T-helper 17 cell (primary cell): Measurements from ENCODE around the gene LAMA5. TPM values are rescaled to one million over a fixed set of nuclear protein-coding genes. Genes with fewer than 3 reads are reported as not detected.

ENCODE experiments used
- ATAC-seq: fragments of 150-1000 bp; cut with Tn5 transposase; 2 replicates; pipeline ENCODE4 v1.10.0; 2021; ENCODE audit warnings: mild to moderate bottlenecking, moderate library complexity
- DNase-seq, 3 donors: peaks; one replicate each; pipeline versions ENCODE4 v3.0.0 to v3.0.0-alpha.2; 2020 to 2021
- H3K9me3 ChIP-seq: one replicate; pipeline ENCODE4 v1.7.0; 2013; ENCODE audit warnings: low read length, mild to moderate bottlenecking; ENCODE audit not compliant: control insufficient read depth, poor library complexity, severe bottlenecking
- H3K27ac Mint-ChIP-seq: one replicate; pipeline ENCODE4 v1.8.0; 2022; ENCODE audit warnings: mild to moderate bottlenecking, moderate library complexity, mixed read lengths
- H3K27me3 Mint-ChIP-seq: one replicate; pipeline ENCODE4 v1.8.0; 2022; ENCODE audit warnings: mixed read lengths
- H3K36me3 Mint-ChIP-seq: one replicate; pipeline ENCODE4 v1.8.0; 2022; ENCODE audit warnings: low read depth, mixed read lengths
- H3K4me1 Mint-ChIP-seq: one replicate; pipeline ENCODE4 v1.8.0; 2022; ENCODE audit warnings: mild to moderate bottlenecking, mixed read lengths
- H3K4me3 Mint-ChIP-seq: one replicate; pipeline ENCODE4 v1.8.0; 2022; ENCODE audit warnings: mild to moderate bottlenecking, moderate library complexity, mixed read lengths
- total RNA-seq, 4 donors: library from RNA in 2 of 4; stranded (reverse) in 2 of 4; gene quantifications; one replicate each; pipeline ENCODE4 v1.2.3 and lab custom pipeline; 2022 to 2026

Gene LAMA5, protein sequence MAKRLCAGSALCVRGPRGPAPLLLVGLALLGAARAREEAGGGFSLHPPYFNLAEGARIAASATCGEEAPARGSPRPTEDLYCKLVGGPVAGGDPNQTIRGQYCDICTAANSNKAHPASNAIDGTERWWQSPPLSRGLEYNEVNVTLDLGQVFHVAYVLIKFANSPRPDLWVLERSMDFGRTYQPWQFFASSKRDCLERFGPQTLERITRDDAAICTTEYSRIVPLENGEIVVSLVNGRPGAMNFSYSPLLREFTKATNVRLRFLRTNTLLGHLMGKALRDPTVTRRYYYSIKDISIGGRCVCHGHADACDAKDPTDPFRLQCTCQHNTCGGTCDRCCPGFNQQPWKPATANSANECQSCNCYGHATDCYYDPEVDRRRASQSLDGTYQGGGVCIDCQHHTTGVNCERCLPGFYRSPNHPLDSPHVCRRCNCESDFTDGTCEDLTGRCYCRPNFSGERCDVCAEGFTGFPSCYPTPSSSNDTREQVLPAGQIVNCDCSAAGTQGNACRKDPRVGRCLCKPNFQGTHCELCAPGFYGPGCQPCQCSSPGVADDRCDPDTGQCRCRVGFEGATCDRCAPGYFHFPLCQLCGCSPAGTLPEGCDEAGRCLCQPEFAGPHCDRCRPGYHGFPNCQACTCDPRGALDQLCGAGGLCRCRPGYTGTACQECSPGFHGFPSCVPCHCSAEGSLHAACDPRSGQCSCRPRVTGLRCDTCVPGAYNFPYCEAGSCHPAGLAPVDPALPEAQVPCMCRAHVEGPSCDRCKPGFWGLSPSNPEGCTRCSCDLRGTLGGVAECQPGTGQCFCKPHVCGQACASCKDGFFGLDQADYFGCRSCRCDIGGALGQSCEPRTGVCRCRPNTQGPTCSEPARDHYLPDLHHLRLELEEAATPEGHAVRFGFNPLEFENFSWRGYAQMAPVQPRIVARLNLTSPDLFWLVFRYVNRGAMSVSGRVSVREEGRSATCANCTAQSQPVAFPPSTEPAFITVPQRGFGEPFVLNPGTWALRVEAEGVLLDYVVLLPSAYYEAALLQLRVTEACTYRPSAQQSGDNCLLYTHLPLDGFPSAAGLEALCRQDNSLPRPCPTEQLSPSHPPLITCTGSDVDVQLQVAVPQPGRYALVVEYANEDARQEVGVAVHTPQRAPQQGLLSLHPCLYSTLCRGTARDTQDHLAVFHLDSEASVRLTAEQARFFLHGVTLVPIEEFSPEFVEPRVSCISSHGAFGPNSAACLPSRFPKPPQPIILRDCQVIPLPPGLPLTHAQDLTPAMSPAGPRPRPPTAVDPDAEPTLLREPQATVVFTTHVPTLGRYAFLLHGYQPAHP (N-terminal part only)
- total RNA-seq (under 1 TPM; 0.50 to 0.72 TPM), total RNA-seq (lab: John Stamatoyannopoulos, UW) (0.12 to 0.60 reads per million in 2 donors)

- no peaks in the 10 kb centered on the region for H3K9me3 ChIP-seq
- ATAC-seq (peak; percentile 34), DNase-seq (no peak)
- peaks cover 32% of the 10 kb centered on the region for H3K27me3 Mint-ChIP-seq
- peaks cover 6% of the 10 kb centered on the region for H3K4me1 Mint-ChIP-seq
- H3K27ac Mint-ChIP-seq = no peak within 1 kb of the TSS
- peak within 1 kb of the TSS; percentile 87 for H3K4me3 Mint-ChIP-seq
- H3K36me3 Mint-ChIP-seq = no peaks in the 10 kb centered on the region
Observed at GRCh38 chr20:62367136-62367632, at the start of gene LAMA5. Gene LAMA5, minus strand, starts transcription at chr20:62367312. Its CDS starts 67 bp downstream, at chr20:62367245.

- Mint-ChIP-seq H3K27ac (no peak overlapping the region), H3K4me3 (no peak overlapping the region), H3K36me3 (no peaks in the 10 kb centered on the region), H3K4me1 (peaks cover 4% of the 10 kb centered on the region), H3K27me3 (no peaks in the 10 kb centered on the region)
- H3K9me3 ChIP-seq = no peaks in the 10 kb centered on the region
- ATAC-seq (no peak), DNase-seq (no peak)
Observed at GRCh38 chr20:62415354-62416111, 48.4 kb upstream of the LAMA5 start.

DNA sequence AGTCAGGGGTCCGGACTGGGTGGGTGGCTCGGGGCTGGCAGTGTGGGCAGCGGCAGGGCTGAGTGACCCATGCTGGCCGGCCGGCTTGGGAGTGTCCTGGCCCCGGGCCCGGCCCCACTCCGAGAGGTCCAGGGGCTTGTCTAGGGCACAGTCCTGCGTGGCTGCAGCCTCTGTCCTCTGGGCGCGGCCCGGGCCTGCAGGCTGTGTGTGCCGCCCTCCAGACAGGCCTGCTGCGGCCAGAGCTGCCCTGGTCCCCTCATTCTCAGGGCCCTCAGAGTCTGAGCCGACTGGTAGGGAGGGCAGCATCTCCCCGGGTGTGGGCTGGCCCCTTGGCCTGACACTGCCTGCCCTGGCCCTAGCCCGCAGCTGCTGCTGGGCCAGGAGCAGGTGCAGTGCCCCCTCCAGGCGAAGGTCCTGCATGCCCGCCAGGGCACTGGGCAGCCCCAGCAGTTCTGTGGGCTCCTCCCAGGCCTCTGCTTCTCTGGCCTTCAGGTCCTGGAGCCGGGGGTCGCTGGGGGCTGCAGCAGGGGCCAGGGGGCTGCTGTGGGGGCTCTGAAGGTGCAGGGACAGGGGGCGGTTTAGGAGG, 46.9 kb upstream of the LAMA5 start:
- H3K4me3 Mint-ChIP-seq = no peak overlapping the region
- no peak overlapping the region for H3K27ac Mint-ChIP-seq
- no peaks in the 10 kb centered on the region for H3K9me3 ChIP-seq
- H3K4me1 Mint-ChIP-seq = peaks cover 6% of the 10 kb centered on the region
- H3K27me3 Mint-ChIP-seq = no peaks in the 10 kb centered on the region
- no peak for ATAC-seq
- DNase-seq = no peak
- H3K36me3 Mint-ChIP-seq = no peaks in the 10 kb centered on the region

GRCh38 chr20:62413025-62413570, 46.0 kb upstream of the LAMA5 start:
- Mint-ChIP-seq H3K27me3 (no peaks in the 10 kb centered on the region), H3K36me3 (no peaks in the 10 kb centered on the region), H3K27ac (no peak overlapping the region), H3K4me1 (peaks cover 6% of the 10 kb centered on the region), H3K4me3 (no peak overlapping the region)
- H3K9me3 ChIP-seq = no peaks in the 10 kb centered on the region
- no peak for ATAC-seq
- DNase-seq = no peak

DNA sequence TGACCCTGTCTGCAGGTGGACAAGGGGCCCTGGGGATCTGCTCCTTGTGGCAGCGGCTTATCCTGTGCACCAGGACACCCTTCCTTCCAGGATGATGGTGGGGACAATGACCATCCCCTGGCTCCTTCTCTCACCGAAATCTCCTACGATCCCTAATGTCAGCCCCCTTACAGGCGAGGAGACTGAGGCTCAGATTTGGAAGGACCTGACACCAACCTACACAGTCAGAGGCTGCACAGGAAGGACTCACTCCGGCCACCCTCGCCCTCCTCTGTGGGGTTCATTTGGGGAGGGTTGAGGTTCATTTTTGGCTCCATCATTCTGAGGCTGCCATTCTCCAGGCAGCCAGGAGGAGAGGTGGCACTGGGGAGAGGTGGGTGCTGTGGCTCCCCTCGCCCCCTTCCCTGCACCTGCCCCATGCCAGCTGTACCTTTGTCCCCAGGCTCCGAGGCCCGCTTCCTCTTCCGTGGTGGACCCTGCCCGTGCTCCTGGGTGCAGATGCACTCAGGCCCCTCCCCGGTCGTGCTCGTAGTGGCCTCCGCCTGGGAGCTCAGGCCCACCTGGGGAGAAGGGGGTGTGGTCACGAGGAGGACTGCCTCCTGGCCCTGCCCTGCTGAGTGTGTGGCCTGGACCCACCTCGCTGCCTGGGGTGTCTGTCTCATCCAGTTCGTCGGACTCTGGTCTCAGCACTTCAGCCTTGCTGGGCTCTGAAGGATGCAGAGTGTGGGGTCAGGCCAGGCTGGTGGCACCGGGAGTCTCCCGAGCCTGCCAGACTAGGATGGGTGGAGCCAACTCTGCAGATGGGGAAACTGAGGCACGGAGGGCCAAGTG, 45.3 kb upstream of the LAMA5 start:
- Mint-ChIP-seq H3K27me3 (no peaks in the 10 kb centered on the region), H3K4me3 (no peak overlapping the region), H3K36me3 (no peaks in the 10 kb centered on the region), H3K4me1 (peaks cover 6% of the 10 kb centered on the region), H3K27ac (no peak overlapping the region)
- ATAC-seq = no peak
- DNase-seq = no peak
- no peaks in the 10 kb centered on the region for H3K9me3 ChIP-seq

- peaks cover 8% of the 10 kb centered on the region for H3K4me1 Mint-ChIP-seq
- H3K4me3 Mint-ChIP-seq = no peak overlapping the region
- DNase-seq (no peak), ATAC-seq (no peak)
- no peaks in the 10 kb centered on the region for H3K36me3 Mint-ChIP-seq
- H3K27ac Mint-ChIP-seq = no peak overlapping the region
- H3K9me3 ChIP-seq = no peaks in the 10 kb centered on the region
- no peaks in the 10 kb centered on the region for H3K27me3 Mint-ChIP-seq
Observed at GRCh38 chr20:62411479-62412193, 44.5 kb upstream of the LAMA5 start.

- ATAC-seq = no peak
- Mint-ChIP-seq H3K4me1 (peaks cover 12% of the 10 kb centered on the region), H3K27ac (no peak overlapping the region), H3K27me3 (no peaks in the 10 kb centered on the region), H3K4me3 (peak overlapping the region; percentile 25), H3K36me3 (no peaks in the 10 kb centered on the region)
- H3K9me3 ChIP-seq = no peaks in the 10 kb centered on the region
- DNase-seq = no peak
Observed at GRCh38 chr20:62410746-62411478, 43.8 kb upstream of the LAMA5 start.

DNA sequence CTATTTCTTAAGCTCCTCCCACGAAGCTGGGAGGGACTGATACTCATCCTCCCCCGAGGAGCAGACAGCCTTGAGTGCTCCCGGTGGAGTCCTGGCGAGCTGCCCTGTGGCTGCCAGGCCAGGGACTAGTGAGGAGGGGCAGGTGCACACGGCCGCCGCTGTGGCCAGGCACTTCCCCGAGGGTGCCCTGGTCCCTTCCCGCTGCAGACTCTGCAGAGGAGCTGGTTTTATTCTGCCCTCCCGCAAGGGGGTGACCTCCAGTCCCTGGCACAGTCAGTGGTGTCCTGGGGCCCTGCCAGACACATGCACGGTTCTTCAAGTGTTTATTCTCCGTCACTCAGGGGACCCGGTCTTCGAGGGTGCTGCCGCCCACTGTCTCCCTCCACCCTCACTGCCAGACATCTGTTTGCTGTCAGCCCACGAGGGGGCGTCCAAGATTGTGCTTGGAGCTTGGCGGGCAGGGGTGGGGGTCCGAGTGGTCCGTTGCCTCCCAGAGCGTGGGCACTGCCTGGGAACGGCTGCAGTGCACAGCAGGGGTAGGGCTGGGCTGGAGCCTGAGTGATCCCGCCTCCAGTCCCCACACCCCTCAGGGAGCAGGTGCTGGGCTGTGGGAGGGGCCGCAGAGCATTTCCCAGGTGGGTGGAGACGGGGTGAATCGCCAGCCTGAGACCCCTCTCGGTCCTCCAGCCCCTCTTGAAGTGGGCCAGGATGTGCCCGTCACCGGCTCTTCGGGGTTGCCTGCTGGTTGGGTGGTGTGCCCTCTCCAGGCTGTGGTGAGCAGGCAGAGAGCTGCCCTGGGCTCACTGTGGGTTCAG, 43.0 kb upstream of the LAMA5 start:
- DNase-seq (no peak), ATAC-seq (no peak)
- no peak overlapping the region for H3K27ac Mint-ChIP-seq
- peak overlapping the region; percentile 15 for H3K4me3 Mint-ChIP-seq
- no peaks in the 10 kb centered on the region for H3K27me3 Mint-ChIP-seq
- no peaks in the 10 kb centered on the region for H3K9me3 ChIP-seq
- no peaks in the 10 kb centered on the region for H3K36me3 Mint-ChIP-seq
- peaks cover 18% of the 10 kb centered on the region for H3K4me1 Mint-ChIP-seq

GRCh38 chr20:62409086-62409853, 42.2 kb upstream of the LAMA5 start:
- no peaks in the 10 kb centered on the region for H3K36me3 Mint-ChIP-seq
- DNase-seq = no peak
- H3K27me3 Mint-ChIP-seq = no peaks in the 10 kb centered on the region
- no peaks in the 10 kb centered on the region for H3K9me3 ChIP-seq
- peaks cover 19% of the 10 kb centered on the region for H3K4me1 Mint-ChIP-seq
- H3K4me3 Mint-ChIP-seq = no peak overlapping the region
- ATAC-seq = no peak
- H3K27ac Mint-ChIP-seq = no peak overlapping the region
